ENCODE data around the gene ARL6IP6. TPM values are rescaled to one million over a fixed set of nuclear protein-coding genes. Genes with fewer than 3 reads are reported as not detected.

ARL6IP6 gene
- total and polyA plus RNA-seq, 2 of the 13 experiments (the other 11 are each of a cell fraction or from before 2014, with no cell fraction given) = 45.0 to 65.9 TPM

GRCh38 chr2:152717228-152718075, 968 bp upstream of the ARL6IP6 start, which contains the start of gene PRPF40A (continued):
- peak; percentile 50; the same call in 1 of the 2 replicates for TF ChIP-seq PRDM10 (CRISPR knock-in tag; IDR thresholded peaks at IDR 0.05; ENCODE audit: low read depth)
- TF ChIP-seq ZNF142 (CRISPR knock-in tag; IDR thresholded peaks at IDR 0.05) = no peak
- 0 out of 2 replicates have a peak, but pooled peaks have one; percentile 63 for TF ChIP-seq ZNF704 (CRISPR knock-in tag; IDR thresholded peaks at IDR 0.05; ENCODE audit: borderline replicate concordance)
- peak; percentile 98 for TF ChIP-seq PHF8 (CRISPR knock-in tag; IDR thresholded peaks at IDR 0.05)
- TF ChIP-seq ZBTB43 (CRISPR knock-in tag; conservative IDR thresholded peaks at IDR 0.05) = peak; percentile 27; the same call in 1 of the 2 replicates
- TF ChIP-seq ZFP91 (CRISPR knock-in tag; IDR thresholded peaks at IDR 0.05; ENCODE audit: borderline replicate concordance) = peak; percentile 61; the same call in 1 of the 2 replicates
- TF ChIP-seq NFYB (CRISPR knock-in tag; IDR thresholded peaks at IDR 0.05) = peak; percentile 99
- TF ChIP-seq HNRNPH1 (optimal IDR thresholded peaks at IDR 0.05; ENCODE audit: low read depth, low read length) = peak; percentile 96
- TF ChIP-seq FOXK1 (CRISPR knock-in tag; IDR thresholded peaks at IDR 0.05; ENCODE audit: borderline replicate concordance, low read depth) = peak; percentile 84
- no peak for TF ChIP-seq SALL2 (CRISPR knock-in tag; IDR thresholded peaks at IDR 0.05)
- peak; percentile 83 to 93 for TF ChIP-seq POLR2A (IDR thresholded peaks at IDR 0.05; ENCODE audit: insufficient read depth in 1 of 2, low read depth in 2 of 2, low read length in 2 of 2)
- TF ChIP-seq CEBPG (CRISPR knock-in tag; IDR thresholded peaks at IDR 0.05) = 0 out of 2 replicates have a peak, but pooled peaks have one; percentile 3
- TF ChIP-seq RFX1 (IDR thresholded peaks at IDR 0.05) = no peak
